GM06990 (cell line): Measurements from ENCODE around the gene PRSS53.
A peak's percentile ranks its signal among the peaks of the same experiment; 100 is the strongest.

ENCODE experiments used
- DNase-seq: peaks from one replicate; pipeline ENCODE4 v3.0.0-alpha.2; 2011; ENCODE audit not compliant: insufficient read length; ENCODE audit errors: extremely low read depth
- H3K27me3 ChIP-seq: replicated peaks from 2 replicates; pipeline ENCODE4 v1.6.0; 2011; ENCODE audit warnings: low read length; ENCODE audit not compliant: control insufficient read depth, insufficient read depth
- H3K36me3 ChIP-seq: 2 replicates; pipeline ENCODE4 v1.5.1; 2011; ENCODE audit warnings: low read length; ENCODE audit not compliant: control insufficient read depth, insufficient read depth
- H3K4me3 ChIP-seq: replicated peaks from 2 replicates; pipeline ENCODE4 v1.5.1; 2011; ENCODE audit warnings: low read depth, mild to moderate bottlenecking, control low read depth, low read length
- CTCF ChIP-seq: IDR thresholded peaks from 2 replicates; pipeline ENCODE4 v1.5.1; 2011; ENCODE audit warnings: low read length, control low read depth, mild to moderate bottlenecking, inconsistent platforms; ENCODE audit not compliant: insufficient read depth, poor library complexity, severe bottlenecking

Gene PRSS53

GRCh38 chr16:31073970-31074813 lies 14.6 kb downstream of the PRSS53 start, which contains the start of the genes ZNF646 and ZNF668:
TSS of gene ZNF646 (plus strand) at chr16:31074422. CDS start at chr16:31076325, 1,903 bp downstream.
TSS of gene ZNF668 (minus strand) at chr16:31074240. CDS start at chr16:31064459, 9,781 bp downstream.
- TF ChIP-seq CTCF, result peak; percentile 4
- peak; percentile 96 for DNase-seq
- H3K4me3 ChIP-seq, result peak within 1 kb of the TSS; percentile 89

GRCh38 chr16:31073142-31073969 lies 15.4 kb downstream of the PRSS53 start:
- TF ChIP-seq CTCF, result no peak
- Histone ChIP-seq H3K4me3 (peak overlapping the region; percentile 89), H3K36me3 (peaks cover 19% of the 10 kb centered on the region), H3K27me3 (no peaks in the 10 kb centered on the region)
- peak; percentile 92 for DNase-seq

More at GRCh38 chr16:31073970-31074813, 14.6 kb downstream of the PRSS53 start, which contains the start of the genes ZNF646 and ZNF668:
- Histone ChIP-seq H3K36me3 (peaks cover 26% of the 10 kb centered on the region), H3K27me3 (no peaks in the 10 kb centered on the region)

GRCh38 chr16:31072540-31073141 lies 16.1 kb downstream of the PRSS53 start:
- peak; percentile 47 for DNase-seq
- no peak for TF ChIP-seq CTCF
- Histone ChIP-seq H3K36me3 (peaks cover 13% of the 10 kb centered on the region), H3K27me3 (no peaks in the 10 kb centered on the region), H3K4me3 (peak overlapping the region; percentile 89)

GRCh38 chr16:31071861-31072260 lies 16.9 kb downstream of the PRSS53 start:
- H3K27me3 ChIP-seq, result no peaks in the 10 kb centered on the region
- TF ChIP-seq CTCF, result no peak
- H3K36me3 ChIP-seq, result peaks cover 5% of the 10 kb centered on the region
- peak overlapping the region; percentile 89 for H3K4me3 ChIP-seq
- DNase-seq, result no peak

GRCh38 chr16:31067342-31067741 lies 21.4 kb downstream of the PRSS53 start:
- no peak for DNase-seq
- peaks cover 8% of the 10 kb centered on the region for H3K36me3 ChIP-seq
- no peak for TF ChIP-seq CTCF
- H3K27me3 ChIP-seq, result no peaks in the 10 kb centered on the region
- no peak overlapping the region for H3K4me3 ChIP-seq
